WERI-Rb-1 (cell line): ENCODE measurements around the gene FANK1.

Source experiments
- DNase-seq: peaks from one replicate; pipeline ENCODE4 v3.0.0-alpha.2; 2020
- H3K27ac ChIP-seq: fragments of 250-450 bp; sonication (Bioruptor Pico); 2 replicates; pipeline ENCODE4 v1.5.1; 2020; ENCODE audit warnings: mild to moderate bottlenecking, moderate library complexity
- H3K27me3 ChIP-seq: fragments of 250-450 bp; sonication (Bioruptor Pico); 2 replicates; pipeline ENCODE4 v1.5.1; 2021; ENCODE audit warnings: mild to moderate bottlenecking, low read depth, moderate library complexity; ENCODE audit not compliant: insufficient read depth, severe bottlenecking
- H3K36me3 ChIP-seq: fragments of 250-450 bp; sonication (Bioruptor Pico); 2 replicates; pipeline ENCODE4 v1.5.1; 2020; ENCODE audit warnings: mild to moderate bottlenecking, moderate library complexity
- H3K4me3 ChIP-seq: 2 replicates; pipeline ENCODE4 v1.5.1; 2011; ENCODE audit warnings: low read depth, mild to moderate bottlenecking, control low read depth, low read length
- H3K9me3 ChIP-seq: fragments of 250-450 bp; sonication (Bioruptor Pico); 2 replicates; pipeline ENCODE4 v1.5.1; 2021; ENCODE audit warnings: mild to moderate bottlenecking, moderate library complexity; ENCODE audit not compliant: severe bottlenecking
- CTCF ChIP-seq: IDR thresholded peaks from 2 replicates; pipeline ENCODE4 v1.5.1; 2011; ENCODE audit warnings: low read depth, mild to moderate bottlenecking, control low read depth, inconsistent platforms, low read length

FANK1 gene

DNA sequence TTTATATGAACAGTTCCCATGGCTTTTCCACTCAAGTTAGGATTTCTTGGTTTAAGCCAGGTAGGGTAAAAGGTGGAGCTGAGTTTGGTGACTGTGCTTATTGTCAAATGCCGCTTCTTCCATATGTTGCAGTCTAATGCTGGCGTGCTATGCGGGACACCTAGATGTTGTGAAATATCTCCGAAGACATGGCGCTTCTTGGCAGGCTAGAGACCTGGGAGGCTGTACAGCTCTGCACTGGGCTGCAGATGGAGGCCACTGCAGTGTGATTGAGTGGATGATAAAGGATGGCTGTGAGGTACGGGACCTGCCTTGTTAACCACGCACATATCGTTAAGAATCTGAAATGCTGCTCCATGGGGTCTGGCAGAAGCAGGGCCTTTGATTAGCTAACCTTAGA is 108.4 kb downstream of the FANK1 start:
- no peak for TF ChIP-seq CTCF
- no peak for DNase-seq
- no peaks in the 10 kb centered on the region for H3K9me3 ChIP-seq

DNA sequence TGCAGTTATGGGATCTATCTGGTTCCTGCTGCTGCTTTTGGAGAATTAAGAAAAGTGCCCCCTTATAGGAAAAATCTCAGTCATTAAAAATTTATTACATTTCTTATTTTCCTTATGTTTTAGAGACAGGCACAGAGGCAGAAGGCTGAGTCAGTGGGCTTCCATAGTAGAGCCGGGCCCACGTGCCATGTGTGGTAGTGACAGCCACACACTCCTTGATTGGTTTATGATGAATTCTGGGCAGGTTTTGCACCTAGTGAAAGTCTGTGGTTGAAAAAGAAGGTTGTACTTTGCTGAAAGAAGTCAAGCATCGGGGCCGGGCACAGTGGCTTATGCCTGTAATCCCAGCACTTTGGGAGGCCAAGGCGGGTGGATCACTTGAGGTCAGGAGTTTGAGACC is 109.9 kb downstream of the FANK1 start:
- TF ChIP-seq CTCF: no peak
- Histone ChIP-seq H3K36me3 (no peaks in the 10 kb centered on the region), H3K27ac (no peak overlapping the region), H3K4me3 (no peak overlapping the region), H3K27me3 (no peaks in the 10 kb centered on the region), H3K9me3 (no peaks in the 10 kb centered on the region)
- no peak for DNase-seq

More for the DNA sequence above, 108.4 kb downstream of the FANK1 start:
- H3K36me3 ChIP-seq: no peaks in the 10 kb centered on the region
- no peak overlapping the region for H3K4me3 ChIP-seq
- H3K27me3 ChIP-seq: no peaks in the 10 kb centered on the region
- no peak overlapping the region for H3K27ac ChIP-seq

- TF ChIP-seq CTCF: no peak
- H3K27ac ChIP-seq: no peak overlapping the region
- no peaks in the 10 kb centered on the region for H3K9me3 ChIP-seq
- no peaks in the 10 kb centered on the region for H3K27me3 ChIP-seq
- H3K36me3 ChIP-seq: no peaks in the 10 kb centered on the region
- no peak for DNase-seq
- no peak overlapping the region for H3K4me3 ChIP-seq
Measured at GRCh38 chr10:126006906-126007305, 110.5 kb downstream of the FANK1 start.

- H3K27ac ChIP-seq: no peak overlapping the region
- no peak overlapping the region for H3K4me3 ChIP-seq
- H3K36me3 ChIP-seq: no peaks in the 10 kb centered on the region
- no peak for DNase-seq
- H3K27me3 ChIP-seq: no peaks in the 10 kb centered on the region
- TF ChIP-seq CTCF: no peak
- no peaks in the 10 kb centered on the region for H3K9me3 ChIP-seq
Measured at GRCh38 chr10:126009650-126010049, 113.3 kb downstream of the FANK1 start.

DNA sequence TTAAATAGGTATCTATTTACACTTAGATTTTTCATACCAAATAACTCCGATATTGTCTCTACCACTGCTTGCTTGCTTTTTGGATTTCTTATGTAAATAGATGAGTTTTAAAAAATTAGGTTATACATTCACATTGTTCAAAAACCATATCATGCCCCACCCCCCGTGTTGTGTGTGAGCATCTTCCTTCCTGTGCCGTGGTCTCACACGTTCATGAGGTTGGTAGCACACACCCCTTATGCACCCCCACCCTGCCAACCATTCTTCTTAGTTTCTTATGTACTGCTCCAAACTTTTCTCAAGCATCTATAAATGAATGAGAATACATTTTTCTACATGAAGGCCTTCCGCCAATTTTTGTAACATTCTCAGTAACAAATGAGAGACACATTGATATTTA is 115.6 kb downstream of the FANK1 start:
- Histone ChIP-seq H3K9me3 (no peaks in the 10 kb centered on the region), H3K27me3 (no peaks in the 10 kb centered on the region), H3K36me3 (no peaks in the 10 kb centered on the region), H3K27ac (no peak overlapping the region), H3K4me3 (no peak overlapping the region)
- no peak for DNase-seq
- TF ChIP-seq CTCF: no peak

DNA sequence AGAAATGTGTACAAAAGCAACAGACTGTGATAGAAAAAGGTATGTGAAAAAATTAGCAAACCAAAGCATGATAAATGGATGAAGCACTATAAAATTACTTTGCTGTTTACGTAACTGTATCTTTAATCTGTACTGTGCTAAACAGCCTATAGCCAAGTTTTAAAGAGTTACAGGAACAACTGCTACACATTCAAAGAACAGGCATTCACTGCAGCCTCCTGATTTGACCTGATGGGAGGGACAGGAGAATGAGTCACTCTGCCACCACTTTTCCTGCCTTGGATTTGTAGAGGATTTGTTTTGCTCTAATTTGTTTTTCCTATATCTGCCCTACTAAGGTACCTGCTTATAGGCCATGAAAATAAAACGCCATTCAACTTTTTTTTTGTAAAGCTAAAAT is 116.1 kb downstream of the FANK1 start:
- no peak overlapping the region for H3K4me3 ChIP-seq
- no peak for DNase-seq
- no peak overlapping the region for H3K27ac ChIP-seq
- H3K27me3 ChIP-seq: no peaks in the 10 kb centered on the region
- no peaks in the 10 kb centered on the region for H3K36me3 ChIP-seq
- no peaks in the 10 kb centered on the region for H3K9me3 ChIP-seq
- no peak for TF ChIP-seq CTCF
